GM12878 (cell line): ENCODE results near the gene SLC9A8. TPM values are rescaled to one million over a fixed set of nuclear protein-coding genes. Genes with fewer than 3 reads are reported as not detected.
A peak's percentile ranks its signal among the peaks of the same experiment; 100 is the strongest.

Experiments used
- ASH2L ChIP-seq: fragments of 300-600, 200-600 bp; sonication (generic); IDR thresholded peaks from 2 replicates; pipeline ENCODE4 v1.6.1; 2017; ENCODE audit warnings: low read depth, mild to moderate bottlenecking, borderline replicate concordance
- CHD2 ChIP-seq: IDR thresholded peaks from 2 replicates; pipeline ENCODE4 v1.6.1; 2011; ENCODE audit warnings: low read depth, low read length, improper control_type of control experiment, borderline replicate concordance
- CREB1 ChIP-seq: IDR thresholded peaks from 2 replicates; pipeline ENCODE4 v1.6.1; 2012; ENCODE audit warnings: low read depth, mild to moderate bottlenecking, inconsistent platforms
- E2F8 ChIP-seq: fragments of 450-650 bp; IDR thresholded peaks from 2 replicates; pipeline ENCODE4 v1.6.1; 2018; ENCODE audit warnings: mild to moderate bottlenecking, low read depth, moderate library complexity; ENCODE audit not compliant: partially characterized antibody
- FOS ChIP-seq: IDR thresholded peaks from 3 replicates; pipeline ENCODE4 v1.6.1; 2011; ENCODE audit warnings: borderline replicate concordance; ENCODE audit not compliant: insufficient read length; ENCODE audit errors: extremely low read depth
- HCFC1 ChIP-seq: fragments of 150-350 bp; IDR thresholded peaks from 2 replicates; pipeline ENCODE4 v1.6.1; 2014; ENCODE audit warnings: low read length
- IKZF2 ChIP-seq, 2 experiments: fragments of 450-650 bp; IDR thresholded peaks; 2 replicates each; pipeline ENCODE4 v1.6.1; 2017; ENCODE audit warnings: mild to moderate bottlenecking in 2 of 2, moderate library complexity in 2 of 2
- JUNB ChIP-seq: IDR thresholded peaks from 2 replicates; pipeline ENCODE4 v1.6.1; 2016; ENCODE audit warnings: antibody characterized with exemption, mild to moderate bottlenecking
- MLLT1 ChIP-seq: fragments of 450-650 bp; IDR thresholded peaks from 2 replicates; pipeline ENCODE4 v1.6.1; 2016; ENCODE audit warnings: mild to moderate bottlenecking
- MYC ChIP-seq: IDR thresholded peaks from 2 replicates; pipeline ENCODE4 v1.6.1; 2011; ENCODE audit warnings: mild to moderate bottlenecking, low read length, moderate library complexity, inconsistent platforms; ENCODE audit not compliant: insufficient read depth, insufficient replicate concordance, insufficient read length, severe bottlenecking
- NFYB ChIP-seq: IDR thresholded peaks from 2 replicates; pipeline ENCODE4 v1.6.1; 2011; ENCODE audit warnings: low read depth, mild to moderate bottlenecking, low read length, improper control_type of control experiment, moderate library complexity; ENCODE audit not compliant: insufficient read depth
- NR2F1 ChIP-seq: fragments of 450-650 bp; conservative IDR thresholded peaks from 2 replicates; pipeline ENCODE4 v1.6.1; 2017; ENCODE audit warnings: mild to moderate bottlenecking
- PBX3 ChIP-seq: IDR thresholded peaks from 2 replicates; pipeline ENCODE4 v1.6.1; 2011; ENCODE audit warnings: mild to moderate bottlenecking, low read depth, low read length, moderate library complexity; ENCODE audit not compliant: insufficient replicate concordance
- POLR2A ChIP-seq: IDR thresholded peaks from 2 replicates; pipeline ENCODE4 v1.6.1; 2011; ENCODE audit warnings: low read depth, mild to moderate bottlenecking, low read length
- POLR2AphosphoS2 ChIP-seq: IDR thresholded peaks from 2 replicates; pipeline ENCODE4 v1.6.1; 2011; ENCODE audit warnings: low read depth, mild to moderate bottlenecking, low read length, improper control_type of control experiment, moderate library complexity
- RELB ChIP-seq: fragments of 450-650 bp; IDR thresholded peaks from 2 replicates; pipeline ENCODE4 v1.6.1; 2017; ENCODE audit warnings: low read depth, mild to moderate bottlenecking, moderate library complexity
- REST ChIP-seq: IDR thresholded peaks from 2 replicates; pipeline ENCODE4 v1.6.1; 2012; ENCODE audit warnings: mild to moderate bottlenecking, low read depth, low read length
- SIX5 ChIP-seq: IDR thresholded peaks from 2 replicates; pipeline ENCODE4 v1.6.1; 2011; ENCODE audit warnings: mild to moderate bottlenecking, low read depth, low read length, moderate library complexity; ENCODE audit not compliant: severe bottlenecking
- polyA plus RNA-seq, 11 experiments: library from polyadenylated mRNA; depleted of rRNA in 4 of 11; unstranded in 6 of 11; stranded (reverse) in 5 of 11; fragments of >200 nt; fragmentation: Nextera tagmentation in 4 of 11; fragmentation: Illumina TruSeq in 1 of 11; extraction: Ambion mirVana in 4 of 11; extraction: Trizol in 1 of 11; gene quantifications; 1 replicate in 1 of 11; 2 replicates in 10 of 11; pipeline versions ENCODE4 v1.2.1 to v1.2.3, GENCODE V29; 2011 to 2016; ENCODE audit warnings: inconsistent platforms in 2 of 11, missing spikeins in 2 of 11, low read depth in 1 of 11
- total RNA-seq, 4 experiments: library from RNA; depleted of rRNA in 3 of 4; stranded (reverse); fragments of >200 nt in 3 of 4; fragmentation: Illumina TruSeq in 1 of 4; extraction: Trizol in 1 of 4; gene quantifications; 2 replicates each; pipeline versions ENCODE4 v1.2.1 to v1.2.3, GENCODE V29; 2013 to 2021

SLC9A8 gene
- total and polyA plus RNA-seq, 10 of the 15 experiments (the other 5 are each of a cell fraction or from before 2014, with no cell fraction given) = 0.40 to 15.5 (median 6.5) TPM

- TF ChIP-seq NFYB (no peak), CREB1 (peak; percentile 93), PBX3 (peak; percentile 68), JUNB (no peak), POLR2AphosphoS2 (0 out of 2 replicates have a peak, but pooled peaks have one; percentile 48), CHD2 (0 out of 2 replicates have a peak, but pooled peaks have one; percentile 23), ASH2L (peak; percentile 61; the same call in 1 of the 2 replicates), RELB (peak; percentile 54; the same call in 1 of the 2 replicates), NR2F1 (no peak), POLR2A (peak; percentile 83), E2F8 (peak; percentile 89), REST (no peak), SIX5 (peak; percentile 29), MYC (no peak), MLLT1 (no peak), HCFC1 (peak; percentile 49; the same call in 1 of the 2 replicates), IKZF2 (IDR thresholded peaks at IDR 0.05) (no peak), FOS (no peak)
Observed at GRCh38 chr20:49915380-49916145, 102.9 kb downstream of the SLC9A8 start, which contains the start of gene SPATA2 (continued).
